HG03039 (cell line): ENCODE data around the gene KAZN.

ENCODE experiments used
- ATAC-seq: cut with Tn5 transposase; IDR thresholded peaks from one replicate; pipeline ENCODE4 v1.9.1; 2021; ENCODE audit warnings: mild to moderate bottlenecking, moderate library complexity; ENCODE audit not compliant: unreplicated experiment

The KAZN gene

GRCh38 chr1:14612256-14612655 is 13.8 kb downstream of the KAZN start:
- no peak for ATAC-seq

- no peak for ATAC-seq
Measured at GRCh38 chr1:14613926-14614325, 15.4 kb downstream of the KAZN start.

GRCh38 chr1:14614341-14614740 is 15.9 kb downstream of the KAZN start:
- no peak for ATAC-seq

- ATAC-seq, result no peak
Measured at GRCh38 chr1:14615549-14616218, 17.2 kb downstream of the KAZN start.

GRCh38 chr1:14616632-14617396 is 18.3 kb downstream of the KAZN start:
- no peak for ATAC-seq

- ATAC-seq, result no peak
Measured at GRCh38 chr1:14617791-14618190, 19.3 kb downstream of the KAZN start.

GRCh38 chr1:14620941-14621340 is 22.5 kb downstream of the KAZN start:
- no peak for ATAC-seq

GRCh38 chr1:14623090-14623489 is 24.6 kb downstream of the KAZN start:
- ATAC-seq, result no peak

- no peak for ATAC-seq
Measured at GRCh38 chr1:14624941-14625340, 26.5 kb downstream of the KAZN start.

GRCh38 chr1:14625572-14625971 is 27.1 kb downstream of the KAZN start:
- no peak for ATAC-seq

GRCh38 chr1:14625996-14626395 is 27.5 kb downstream of the KAZN start:
- ATAC-seq, result no peak

GRCh38 chr1:14626869-14627607 is 28.6 kb downstream of the KAZN start:
- ATAC-seq, result no peak

GRCh38 chr1:14627608-14628489 is 29.4 kb downstream of the KAZN start:
- no peak for ATAC-seq

GRCh38 chr1:14629363-14630014 is 31.0 kb downstream of the KAZN start:
- no peak for ATAC-seq

GRCh38 chr1:14630986-14631385 is 32.5 kb downstream of the KAZN start:
- no peak for ATAC-seq

- ATAC-seq, result no peak
Measured at GRCh38 chr1:14631421-14631820, 32.9 kb downstream of the KAZN start.

GRCh38 chr1:14634486-14634885 is 36.0 kb downstream of the KAZN start:
- ATAC-seq, result no peak

- ATAC-seq, result no peak
Measured at GRCh38 chr1:14635421-14635820, 36.9 kb downstream of the KAZN start.

GRCh38 chr1:14636897-14637632 is 38.6 kb downstream of the KAZN start:
- ATAC-seq, result no peak
